IMR-90 (cell line): ENCODE measurements around the gene RAB11FIP3. TPM values are rescaled to one million over a fixed set of nuclear protein-coding genes. Genes with fewer than 3 reads are reported as not detected.

Experiments
- ATAC-seq: fragments of 200-7000 bp; cut with Tn5 transposase; 2 replicates; pipeline ENCODE4 v1.9.1; 2020; ENCODE audit warnings: low read depth, mild to moderate bottlenecking, moderate library complexity
- BruUV-seq: library from RNA; stranded (reverse); fragments of 400-500 nt; replicated peaks from 2 replicates; lab custom pipeline; 2021; lab: Mats Ljungman, UMichigan
- CTCF ChIA-PET: fragments of 300-600 bp; formaldehyde crosslinking; extraction: SDS; loops from one replicate; lab custom pipeline; 2021; ENCODE audit warnings: antibody characterized with exemption; lab: Yijun Ruan, JAX
- POLR2A ChIA-PET: fragments of 300-600 bp; sonication (Branson Sonifier 250); formaldehyde crosslinking; loops from one replicate; lab custom pipeline; 2022; ENCODE audit warnings: antibody characterized with exemption; ENCODE audit not compliant: unreplicated experiment; lab: Charles Lee
- DNase-seq: peaks from one replicate; pipeline ENCODE4 v3.0.0; 2013
- H2AFZ ChIP-seq: replicated peaks from 2 replicates; pipeline ENCODE3; 2013; ENCODE audit warnings: low read length, mild to moderate bottlenecking; ENCODE audit not compliant: poor library complexity
- H2AK5ac ChIP-seq: 2 replicates; pipeline ENCODE4 v1.6.1; 2013; ENCODE audit warnings: low read depth, low read length, inconsistent platforms
- H2AK9ac ChIP-seq: replicated peaks from 2 replicates; pipeline ENCODE3; 2013; ENCODE audit warnings: mild to moderate bottlenecking, low read depth, low read length, moderate library complexity; ENCODE audit not compliant: poor library complexity
- H2BK120ac ChIP-seq: 2 replicates; pipeline ENCODE4 v1.6.1; 2013; ENCODE audit warnings: low read depth, low read length, inconsistent platforms
- H2BK15ac ChIP-seq: 3 replicates; pipeline ENCODE4 v1.6.1; 2013; ENCODE audit warnings: low read depth, low read length, inconsistent platforms
- H2BK20ac ChIP-seq: 2 replicates; pipeline ENCODE4 v1.6.1; 2013; ENCODE audit warnings: low read depth, mild to moderate bottlenecking, inconsistent platforms, low read length, moderate library complexity
- H2BK5ac ChIP-seq: 2 replicates; pipeline ENCODE4 v1.6.1; 2013; ENCODE audit warnings: mild to moderate bottlenecking, low read depth, low read length, inconsistent platforms; ENCODE audit not compliant: poor library complexity, severe bottlenecking
- H3K14ac ChIP-seq: replicated peaks from 2 replicates; pipeline ENCODE4 v1.6.1; 2013; ENCODE audit warnings: low read depth, low read length, inconsistent platforms
- H3K18ac ChIP-seq: 2 replicates; pipeline ENCODE4 v1.6.1; 2013; ENCODE audit warnings: low read depth, low read length, control low read depth
- H3K23ac ChIP-seq: 2 replicates; pipeline ENCODE4 v1.6.1; 2013; ENCODE audit warnings: low read depth, low read length, inconsistent platforms
- H3K27ac ChIP-seq: 2 replicates; pipeline ENCODE4 v1.5.1; 2013; ENCODE audit warnings: mild to moderate bottlenecking, control low read depth, low read length; ENCODE audit not compliant: insufficient read depth
- H3K27me3 ChIP-seq: 2 replicates; pipeline ENCODE4 v1.6.1; 2013; ENCODE audit warnings: low read length; ENCODE audit not compliant: control insufficient read depth, insufficient read depth
- H3K36me3 ChIP-seq: 2 replicates; pipeline ENCODE4 v1.6.1; 2013; ENCODE audit warnings: low read length, mixed read lengths; ENCODE audit not compliant: control insufficient read depth, insufficient read depth
- H3K4ac ChIP-seq: 2 replicates; pipeline ENCODE4 v1.6.1; 2013; ENCODE audit warnings: low read depth, low read length, inconsistent platforms
- H3K4me1 ChIP-seq: 2 replicates; pipeline ENCODE4 v1.6.1; 2013; ENCODE audit warnings: low read length, mixed read lengths; ENCODE audit not compliant: control insufficient read depth, insufficient read depth
- H3K4me2 ChIP-seq: 2 replicates; pipeline ENCODE4 v1.6.1; 2013; ENCODE audit warnings: low read depth, mild to moderate bottlenecking, control low read depth, low read length, moderate library complexity
- H3K4me3 ChIP-seq: 2 replicates; pipeline ENCODE4 v1.5.1; 2013; ENCODE audit warnings: low read depth, mild to moderate bottlenecking, control low read depth, low read length, moderate library complexity; ENCODE audit not compliant: insufficient read depth
- H3K56ac ChIP-seq: 2 replicates; pipeline ENCODE4 v1.6.1; 2013; ENCODE audit warnings: low read length, inconsistent platforms; ENCODE audit not compliant: insufficient read depth; ENCODE audit errors: extremely low read depth
- H3K79me1 ChIP-seq, 2 experiments: 2 replicates each; pipeline ENCODE4 v1.6.1; 2013; ENCODE audit warnings: low read length in 2 of 2, inconsistent platforms in 1 of 2, low read depth in 1 of 2
- H3K9ac ChIP-seq: 2 replicates; pipeline ENCODE4 v1.6.1; 2013; ENCODE audit warnings: low read depth, low read length, control low read depth
- H3K9me1 ChIP-seq: 2 replicates; pipeline ENCODE4 v1.6.1; 2013; ENCODE audit warnings: low read length, inconsistent platforms; ENCODE audit not compliant: insufficient read depth
- H3K9me3 ChIP-seq: 2 replicates; pipeline ENCODE4 v1.6.1; 2013; ENCODE audit warnings: low read length; ENCODE audit not compliant: control insufficient read depth, insufficient read depth
- H4K20me1 ChIP-seq: 2 replicates; pipeline ENCODE4 v1.6.1; 2013; ENCODE audit warnings: low read length, inconsistent platforms; ENCODE audit not compliant: insufficient read depth
- H4K5ac ChIP-seq: 2 replicates; pipeline ENCODE4 v1.6.1; 2013; ENCODE audit warnings: mild to moderate bottlenecking, low read depth, low read length, control low read depth
- H4K8ac ChIP-seq, 2 experiments: 2 replicates each; pipeline ENCODE4 v1.6.1; 2013; ENCODE audit warnings: low read depth in 2 of 2, low read length in 2 of 2, control low read depth in 1 of 2, inconsistent platforms in 1 of 2
- H4K91ac ChIP-seq: 2 replicates; pipeline ENCODE4 v1.6.1; 2013; ENCODE audit warnings: low read depth, low read length, inconsistent platforms; ENCODE audit not compliant: insufficient read depth
- CTCF ChIP-seq: conservative IDR thresholded peaks from 2 replicates; pipeline ENCODE4 v1.5.1; 2012; ENCODE audit warnings: mild to moderate bottlenecking, low read depth, low read length, improper control_type of control experiment
- MAZ ChIP-seq: IDR thresholded peaks from 2 replicates; pipeline ENCODE4 v1.6.1; 2012; ENCODE audit warnings: low read depth, mild to moderate bottlenecking, low read length, improper control_type of control experiment, moderate library complexity, borderline replicate concordance
- POLR2A ChIP-seq: IDR thresholded peaks from 2 replicates; pipeline ENCODE4 v1.6.1; 2012; ENCODE audit warnings: mild to moderate bottlenecking, low read depth, low read length
- SMC3 ChIP-seq: fragments of 150-350 bp; IDR thresholded peaks from 2 replicates; pipeline ENCODE4 v1.6.1; 2016; ENCODE audit warnings: low read depth, mild to moderate bottlenecking, antibody characterized with exemption, low read length, moderate library complexity
- USF2 ChIP-seq: fragments of 150-350 bp; IDR thresholded peaks from 2 replicates; pipeline ENCODE4 v1.6.1; 2017; ENCODE audit warnings: mild to moderate bottlenecking, antibody characterized with exemption, low read length, low read depth
- WGBS, 2 experiments: methylation state at CpG; one replicate each; pipeline versions ENCODE4 v1.1.5 to v1.1.7; 2013; ENCODE audit warnings: missing lambda C conversion rate in 2 of 2; ENCODE audit not compliant: insufficient read length in 1 of 2; ENCODE audit errors: extremely low coverage in 2 of 2; 5-methylcytosine and 5-hydroxymethylcytosine counted together
- dilution Hi-C: fragments of 300-500 bp; cut with HindIII; formaldehyde crosslinking; loops from one replicate; pipeline ENCODE4 v1.14.3; 2018; ENCODE audit warnings: low sequenced_read_pairs; ENCODE audit not compliant: unreplicated experiment
- in situ Hi-C: fragments of 300-500 bp; cut with MboI; formaldehyde crosslinking; loops from 3 replicates; pipeline ENCODE4 v1.14.3; 2019; ENCODE audit warnings: low sequenced_read_pairs, inconsistent platforms, mixed read lengths
- intact Hi-C: fragments of 100-400 bp; cut with micrococcal nuclease; formaldehyde crosslinking; loops from 2 replicates; pipeline ENCODE4 v1.10.0; 2022
- polyA plus RNA-seq, 3 experiments: library from polyadenylated mRNA; depleted of rRNA; stranded (reverse); fragments of >200 nt; gene quantifications; 2 replicates each; pipeline ENCODE4 v1.2.3, GENCODE V29; 2012; ENCODE audit warnings: low replicate concordance in 1 of 3
- total RNA-seq: library from RNA; depleted of rRNA; stranded (reverse); fragments of >200 nt; gene quantifications from 2 replicates; pipeline ENCODE4 v1.2.3, GENCODE V29; 2012

Gene RAB11FIP3
- total and polyA plus RNA-seq, 2 of the 4 experiments (the other 2 are of a cell fraction): 7.5 to 22.5 TPM

- Histone ChIP-seq H3K4me2 (no peak overlapping the region), H3K18ac (no peak overlapping the region), H3K4ac (no peak overlapping the region), H3K27me3 (no peaks in the 10 kb centered on the region), H4K91ac (no peak overlapping the region), H2AFZ (peak overlapping the region; percentile 21), H2BK5ac (no peak overlapping the region), H3K9ac (no peak overlapping the region), H2AK9ac (peak overlapping the region; percentile 55), H3K79me1 (no peaks in the 10 kb centered on the region), H3K9me3 (peaks cover 3% of the 10 kb centered on the region), H3K9me1 (0 out of 2 replicates have a peak, but pooled peaks cover 3% of the 10 kb centered on the region), H2BK20ac (no peak overlapping the region), H4K20me1 (no peaks in the 10 kb centered on the region), H3K56ac (no peak overlapping the region), H2BK15ac (no peak overlapping the region), H3K36me3 (no peaks in the 10 kb centered on the region), H2AK5ac (no peak overlapping the region; the same call in 1 of the 2 replicates), H3K4me1 (peaks cover 3% of the 10 kb centered on the region; the same call in 1 of the 2 replicates), H3K23ac (no peak overlapping the region), H3K27ac (no peak overlapping the region), H4K8ac (no peak overlapping the region), H4K5ac (no peak overlapping the region), H2BK120ac (no peak overlapping the region), H3K4me3 (no peak overlapping the region), H3K14ac (no peak overlapping the region)
- ATAC-seq: no peak
- ChIA-PET POLR2A (no interaction called here), CTCF (no interaction called here)
- dilution Hi-C loops: no loop called here
- in situ Hi-C loops: no loop called here
- BruUV-seq: no TSS peak
- 97% methylated on average over 6 of the region's 10 CpGs; no CpG with 5 or more reads in 1 of the 2 experiments for WGBS, 2 experiments
- DNase-seq: no peak
- intact Hi-C loops: no loop called here
- TF ChIP-seq POLR2A: no peak
- TF ChIP-seq USF2: no peak
- no peak for TF ChIP-seq SMC3
- no peak for TF ChIP-seq CTCF
- TF ChIP-seq MAZ: no peak
Observed at GRCh38 chr16:389352-389751, 36.1 kb upstream of the RAB11FIP3 start.
